Esophagus muscularis mucosa (tissue), 4 donors: ENCODE measurements around the gene L3MBTL1.

Experiments
- EP300 ChIP-seq: sonication (generic); formaldehyde crosslinking; IDR thresholded peaks from one replicate; pipeline ENCODE4 v1.6.1; 2017; ENCODE audit warnings: antibody characterized with exemption
- POLR2A ChIP-seq: fragments of 450-650 bp; IDR thresholded peaks from one replicate; pipeline ENCODE4 v1.6.1; 2017; ENCODE audit warnings: antibody characterized with exemption, moderate library complexity, mild to moderate bottlenecking, low read depth
- POLR2AphosphoS5 ChIP-seq, 2 donors: sonication (generic); formaldehyde crosslinking; IDR thresholded peaks; one replicate each; pipeline ENCODE4 v1.6.1; 2017; ENCODE audit warnings: antibody characterized with exemption in 2 of 2
- TF ChIP-seq, protein P1 (sequence below), 3 experiments: fragments of 200-600 bp in 2 of 3; fragments of 450-650 bp in 1 of 3; sonication (generic) in 2 of 3; IDR thresholded peaks; one replicate each; pipeline ENCODE4 v1.5.1; 2017 to 2019; ENCODE audit warnings: antibody characterized with exemption in 3 of 3, mild to moderate bottlenecking in 2 of 3, moderate library complexity in 1 of 3

DNA sequence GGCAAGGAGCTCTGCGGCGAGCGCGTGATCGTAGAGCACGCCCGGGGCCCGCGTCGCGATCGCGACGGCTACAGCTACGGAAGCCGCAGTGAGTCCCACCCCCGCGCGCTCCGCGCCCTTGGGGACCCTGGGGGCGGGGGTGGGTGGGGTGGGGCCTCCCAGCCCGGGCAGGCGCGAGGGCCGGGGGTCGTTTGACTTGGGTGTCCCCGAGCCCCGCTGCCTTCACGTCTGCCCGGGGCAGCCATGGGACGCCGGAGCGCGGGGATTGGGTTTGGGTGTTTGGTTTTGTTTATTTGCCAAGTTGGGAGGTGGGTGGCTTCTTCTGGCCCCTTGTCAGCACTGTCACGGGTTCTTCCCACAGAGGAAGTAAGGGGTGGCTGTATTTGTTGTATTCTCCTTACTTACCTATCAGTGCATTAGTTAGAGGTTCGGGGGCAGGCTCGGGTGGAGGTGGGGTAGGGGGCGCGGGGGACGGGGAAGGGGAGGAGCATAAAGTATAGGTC, 49.0 kb upstream of the L3MBTL1 start:
- TF ChIP-seq, protein P1, sequence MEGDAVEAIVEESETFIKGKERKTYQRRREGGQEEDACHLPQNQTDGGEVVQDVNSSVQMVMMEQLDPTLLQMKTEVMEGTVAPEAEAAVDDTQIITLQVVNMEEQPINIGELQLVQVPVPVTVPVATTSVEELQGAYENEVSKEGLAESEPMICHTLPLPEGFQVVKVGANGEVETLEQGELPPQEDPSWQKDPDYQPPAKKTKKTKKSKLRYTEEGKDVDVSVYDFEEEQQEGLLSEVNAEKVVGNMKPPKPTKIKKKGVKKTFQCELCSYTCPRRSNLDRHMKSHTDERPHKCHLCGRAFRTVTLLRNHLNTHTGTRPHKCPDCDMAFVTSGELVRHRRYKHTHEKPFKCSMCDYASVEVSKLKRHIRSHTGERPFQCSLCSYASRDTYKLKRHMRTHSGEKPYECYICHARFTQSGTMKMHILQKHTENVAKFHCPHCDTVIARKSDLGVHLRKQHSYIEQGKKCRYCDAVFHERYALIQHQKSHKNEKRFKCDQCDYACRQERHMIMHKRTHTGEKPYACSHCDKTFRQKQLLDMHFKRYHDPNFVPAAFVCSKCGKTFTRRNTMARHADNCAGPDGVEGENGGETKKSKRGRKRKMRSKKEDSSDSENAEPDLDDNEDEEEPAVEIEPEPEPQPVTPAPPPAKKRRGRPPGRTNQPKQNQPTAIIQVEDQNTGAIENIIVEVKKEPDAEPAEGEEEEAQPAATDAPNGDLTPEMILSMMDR (IDR thresholded peaks at IDR 0.05), result no peak
- no peak for TF ChIP-seq EP300
- TF ChIP-seq POLR2A, result no peak
- no peak for TF ChIP-seq POLR2AphosphoS5 (IDR thresholded peaks at IDR 0.05)
